ENCODE data around the gene ARHGAP26. TPM values are rescaled to one million over a fixed set of nuclear protein-coding genes. Genes with fewer than 3 reads are reported as not detected.

The ARHGAP26 gene
- 112 TPM for total RNA-seq (2013)
- polyA plus RNA-seq (10 to 100 TPM; 26.5 to 56.8 (median 28.7) TPM), polyA minus RNA-seq (92.3 and 98.1 TPM in 2 replicates), total RNA-seq (175 to 716 (median 457) reads per million in 11 experiments)

- peak within 1 kb of the TSS; percentile 91 for H3K27ac ChIP-seq (ENCODE audit: low read depth in 1 of 2, low read length in 2 of 2)
- H3K27me3 ChIP-seq (ENCODE audit: control insufficient read depth in 2 of 2, insufficient read depth in 2 of 2, low read length in 2 of 2), result no peaks in the 10 kb centered on the region
- H2AFZ ChIP-seq (ENCODE audit: insufficient read depth, low read depth, low read length, poor library complexity, severe bottlenecking), result peak within 1 kb of the TSS; percentile 83
- H3K79me2 ChIP-seq (ENCODE audit: insufficient read depth, low read length), result peaks cover 47% of the 10 kb centered on the region
- peak within 1 kb of the TSS; percentile 94 for H3K4me2 ChIP-seq (replicated peaks; ENCODE audit: extremely low read depth, low read length, poor library complexity, severe bottlenecking)
- no peaks in the 10 kb centered on the region for H3K9me3 ChIP-seq (replicated peaks in 1 of 2; ENCODE audit: control insufficient read depth in 1 of 2, insufficient read depth in 1 of 2, low read length in 2 of 2)
- peak within 1 kb of the TSS; percentile 94 to 98 (median 96) for H3K27ac Mint-ChIP-seq
- H3K4me3 Mint-ChIP-seq, result peak within 1 kb of the TSS; percentile 99 to 100
- H3K36me3 Mint-ChIP-seq, result peaks cover 16 to 23% of the 10 kb centered on the region in 2 donors
- DNase-seq, result peak; percentile 93 to 96 (median 93)
- peaks cover 47 to 58% of the 10 kb centered on the region in 2 donors for H3K4me1 ChIP-seq (ENCODE audit: control insufficient read depth in 1 of 2, insufficient read depth in 2 of 2, low read length in 2 of 2)
- H3K4me3 ChIP-seq (replicated peaks in 1 of 3; ENCODE audit: low read depth in 2 of 3, low read length in 3 of 3), result peak within 1 kb of the TSS; percentile 81 to 87 (median 86)
- H3K9me3 Mint-ChIP-seq, result no peaks in the 10 kb centered on the region
- intact Hi-C loops (cut with micrococcal nuclease), result loop anchor here (5.0 kb wide), 5 partner anchors 37 to 67 kb away; no protein-coding TSS in a partner anchor
- peaks cover 52% of the 10 kb centered on the region for H3K4me1 Mint-ChIP-seq
- H3K36me3 ChIP-seq (replicated peaks in 1 of 2; ENCODE audit: control insufficient read depth in 1 of 2, insufficient read depth in 2 of 2, low read length in 2 of 2), result no peaks in the 10 kb centered on the region
- WGBS (ENCODE audit: insufficient coverage), result under 1% methylated on average over 87 of the region's 87 CpGs
- TF ChIP-seq CTCF (IDR thresholded peaks at IDR 0.05), result no peak
- peaks cover 48% of the 10 kb centered on the region for H4K20me1 ChIP-seq (ENCODE audit: insufficient read depth, low read length)
- peak within 1 kb of the TSS; percentile 90 for H3K9ac ChIP-seq (ENCODE audit: insufficient read depth, low read length, poor library complexity, severe bottlenecking)
- H3K27me3 Mint-ChIP-seq (ENCODE audit: low read depth in 3 of 3), result no peaks in the 10 kb centered on the region
These were observed at the start of gene ARHGAP26 for GRCh38 chr5:142769793-142770649. TSS of gene ARHGAP26 (plus strand) at chr5:142770377. CDS start at chr5:142770762, 385 bp downstream.

- intact Hi-C loops (cut with micrococcal nuclease), result loop anchor here in 1 of 2 donors (5.0 kb wide), 1 partner anchor 47 kb away; no protein-coding TSS in a partner anchor
- no peak overlapping the region for H3K4me3 Mint-ChIP-seq
- DNase-seq, result no peak
- Histone ChIP-seq H3K27ac (ENCODE audit: low read depth in 1 of 2, low read length in 2 of 2) (no peak overlapping the region), H3K79me2 (ENCODE audit: insufficient read depth, low read length) (no peaks in the 10 kb centered on the region), H4K20me1 (ENCODE audit: insufficient read depth, low read length) (no peaks in the 10 kb centered on the region), H3K4me3 (replicated peaks in 1 of 3; ENCODE audit: low read depth in 2 of 3, low read length in 3 of 3) (no peak overlapping the region), H3K9ac (ENCODE audit: insufficient read depth, low read length, poor library complexity, severe bottlenecking) (no peak overlapping the region), H2AFZ (ENCODE audit: insufficient read depth, low read depth, low read length, poor library complexity, severe bottlenecking) (no peak overlapping the region), H3K4me1 (ENCODE audit: control insufficient read depth in 1 of 2, insufficient read depth in 2 of 2, low read length in 2 of 2) (peaks cover 19 to 21% of the 10 kb centered on the region in 2 donors), H3K9me3 (replicated peaks in 1 of 2; ENCODE audit: control insufficient read depth in 1 of 2, insufficient read depth in 1 of 2, low read length in 2 of 2) (no peaks in the 10 kb centered on the region), H3K36me3 (replicated peaks in 1 of 2; ENCODE audit: control insufficient read depth in 1 of 2, insufficient read depth in 2 of 2, low read length in 2 of 2) (no peaks in the 10 kb centered on the region), H3K4me2 (replicated peaks; ENCODE audit: extremely low read depth, low read length, poor library complexity, severe bottlenecking) (no peak overlapping the region), H3K27me3 (ENCODE audit: control insufficient read depth in 2 of 2, insufficient read depth in 2 of 2, low read length in 2 of 2) (no peaks in the 10 kb centered on the region)
- TF ChIP-seq CTCF (IDR thresholded peaks at IDR 0.05), result no peak
- H3K36me3 Mint-ChIP-seq, result no peaks in the 10 kb centered on the region
- 88% methylated on average over 13 of the region's 13 CpGs for WGBS (ENCODE audit: insufficient coverage)
- H3K9me3 Mint-ChIP-seq, result peaks cover 0 to 2% (median 0%) of the 10 kb centered on the region in 7 donors
- H3K27me3 Mint-ChIP-seq (ENCODE audit: low read depth in 3 of 3), result peaks cover 0 to 4% (median 0%) of the 10 kb centered on the region in 3 donors
- no peak overlapping the region for H3K27ac Mint-ChIP-seq
- H3K4me1 Mint-ChIP-seq, result peaks cover 25% of the 10 kb centered on the region
These were observed 49.4 kb upstream of the ARHGAP26 start for GRCh38 chr5:142720641-142721271.
